Bronchial epithelial cell (primary cell): ENCODE results near the gene KSR1. TPM values are rescaled to one million over a fixed set of nuclear protein-coding genes. Genes with fewer than 3 reads are reported as not detected.

Experiments
- DNase-seq: peaks from one replicate; pipeline ENCODE4 v3.0.0-alpha.2; 2010; ENCODE audit warnings: low read depth
- FAIRE-seq: peaks from 2 replicates; lab custom pipeline; 2011; peaks lifted over from hg19 to GRCh38; lab: Jason Lieb, UNC
- H3K27me3 ChIP-seq: 2 replicates; pipeline ENCODE4 v1.5.1; 2011; ENCODE audit warnings: low read length; ENCODE audit not compliant: control insufficient read depth, insufficient read depth
- H3K36me3 ChIP-seq: 2 replicates; pipeline ENCODE4 v1.5.1; 2011; ENCODE audit warnings: low read length; ENCODE audit not compliant: control insufficient read depth, insufficient read depth
- H3K4me3 ChIP-seq: 2 replicates; pipeline ENCODE4 v1.5.1; 2011; ENCODE audit warnings: mild to moderate bottlenecking, low read depth, low read length, control low read depth
- CTCF ChIP-seq: IDR thresholded peaks from 2 replicates; pipeline ENCODE4 v1.5.1; 2011; ENCODE audit warnings: mild to moderate bottlenecking, moderate library complexity, low read length, control low read depth, inconsistent platforms; ENCODE audit not compliant: insufficient read depth, severe bottlenecking
- total RNA-seq: library from RNA; depleted of rRNA; stranded (reverse); fragments of >200 nt; gene quantifications from 2 replicates; pipeline ENCODE4 v1.2.1, GENCODE V29; 2014

The KSR1 gene
- total RNA-seq, 1 donor from 2014 or later, result 0.53 TPM

- DNase-seq, result no peak
- no peak for TF ChIP-seq CTCF
- H3K27me3 ChIP-seq, result no peaks in the 10 kb centered on the region
- no peak overlapping the region for H3K4me3 ChIP-seq
- no peak for FAIRE-seq
- H3K36me3 ChIP-seq, result no peaks in the 10 kb centered on the region
Measured at GRCh38 chr17:27520491-27521185, 64.4 kb downstream of the KSR1 start.

- H3K36me3 ChIP-seq, result no peaks in the 10 kb centered on the region
- H3K27me3 ChIP-seq, result no peaks in the 10 kb centered on the region
- no peak overlapping the region for H3K4me3 ChIP-seq
- DNase-seq (no peak), FAIRE-seq (no peak)
- no peak for TF ChIP-seq CTCF
Measured at GRCh38 chr17:27521281-27522027, 65.2 kb downstream of the KSR1 start.

GRCh38 chr17:27522028-27522635 is 65.9 kb downstream of the KSR1 start:
- Histone ChIP-seq H3K4me3 (no peak overlapping the region), H3K36me3 (no peaks in the 10 kb centered on the region), H3K27me3 (no peaks in the 10 kb centered on the region)
- no peak for TF ChIP-seq CTCF
- no peak for FAIRE-seq
- no peak for DNase-seq

- DNase-seq (peak; percentile 72), FAIRE-seq (no peak)
- no peak overlapping the region for H3K4me3 ChIP-seq
- no peak for TF ChIP-seq CTCF
- H3K27me3 ChIP-seq, result no peaks in the 10 kb centered on the region
- no peaks in the 10 kb centered on the region for H3K36me3 ChIP-seq
Measured at GRCh38 chr17:27523712-27524111, 67.5 kb downstream of the KSR1 start.

GRCh38 chr17:27524594-27524993 is 68.3 kb downstream of the KSR1 start:
- H3K27me3 ChIP-seq, result no peaks in the 10 kb centered on the region
- FAIRE-seq (no peak), DNase-seq (no peak)
- no peak overlapping the region for H3K4me3 ChIP-seq
- no peak for TF ChIP-seq CTCF
- no peaks in the 10 kb centered on the region for H3K36me3 ChIP-seq
